Measurements from ENCODE around the gene SYT8. TPM values are rescaled to one million over a fixed set of nuclear protein-coding genes. Genes with fewer than 3 reads are reported as not detected.

SYT8 gene
- total RNA-seq, 6 experiments from 2014 or later, result 0.68 TPM; not detected in 5

DNA sequence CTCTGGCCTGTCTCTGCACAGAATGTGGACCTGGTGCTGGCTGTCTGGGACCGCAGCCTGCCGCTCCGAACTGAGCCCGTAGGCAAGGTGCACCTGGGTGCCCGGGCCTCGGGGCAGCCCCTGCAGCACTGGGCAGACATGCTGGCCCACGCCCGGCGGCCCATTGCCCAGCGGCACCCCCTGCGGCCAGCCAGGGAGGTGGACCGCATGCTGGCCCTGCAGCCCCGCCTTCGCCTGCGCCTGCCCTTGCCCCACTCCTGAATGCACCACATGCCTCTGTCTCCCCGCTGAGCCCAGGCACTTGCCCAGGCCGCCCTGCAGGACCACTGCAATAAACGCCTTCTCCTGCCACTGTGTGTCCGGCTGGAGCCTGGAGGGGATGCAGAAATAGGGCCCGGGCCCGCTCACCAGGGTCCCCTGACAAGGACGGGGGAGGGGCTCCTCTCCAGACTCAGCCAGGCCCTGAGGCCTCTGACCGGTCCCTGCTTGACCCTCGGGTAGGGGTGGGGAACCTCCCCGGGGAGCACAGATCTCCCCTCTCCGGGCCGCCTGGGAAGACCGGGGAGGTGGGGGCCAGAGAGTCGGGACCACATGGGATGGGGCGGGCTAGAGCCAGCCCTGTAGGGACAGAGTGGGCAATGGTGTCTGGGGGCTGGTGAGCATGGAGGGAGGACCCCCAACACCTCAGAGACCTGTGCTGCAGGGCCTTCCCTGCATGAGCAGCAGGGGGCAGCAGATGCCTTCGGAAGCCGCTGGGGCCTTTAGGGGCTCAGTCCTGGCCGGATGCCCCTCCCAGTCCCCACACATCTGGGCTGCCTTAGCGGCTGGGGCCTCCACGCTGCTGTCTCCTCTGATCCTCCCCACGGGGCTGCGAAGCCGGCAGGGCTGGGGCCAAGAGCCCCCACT lies 2.6 kb downstream of the SYT8 start:
- no peak for TF ChIP-seq POLR2A (IDR thresholded peaks at IDR 0.05)
- TF ChIP-seq, protein P1, sequence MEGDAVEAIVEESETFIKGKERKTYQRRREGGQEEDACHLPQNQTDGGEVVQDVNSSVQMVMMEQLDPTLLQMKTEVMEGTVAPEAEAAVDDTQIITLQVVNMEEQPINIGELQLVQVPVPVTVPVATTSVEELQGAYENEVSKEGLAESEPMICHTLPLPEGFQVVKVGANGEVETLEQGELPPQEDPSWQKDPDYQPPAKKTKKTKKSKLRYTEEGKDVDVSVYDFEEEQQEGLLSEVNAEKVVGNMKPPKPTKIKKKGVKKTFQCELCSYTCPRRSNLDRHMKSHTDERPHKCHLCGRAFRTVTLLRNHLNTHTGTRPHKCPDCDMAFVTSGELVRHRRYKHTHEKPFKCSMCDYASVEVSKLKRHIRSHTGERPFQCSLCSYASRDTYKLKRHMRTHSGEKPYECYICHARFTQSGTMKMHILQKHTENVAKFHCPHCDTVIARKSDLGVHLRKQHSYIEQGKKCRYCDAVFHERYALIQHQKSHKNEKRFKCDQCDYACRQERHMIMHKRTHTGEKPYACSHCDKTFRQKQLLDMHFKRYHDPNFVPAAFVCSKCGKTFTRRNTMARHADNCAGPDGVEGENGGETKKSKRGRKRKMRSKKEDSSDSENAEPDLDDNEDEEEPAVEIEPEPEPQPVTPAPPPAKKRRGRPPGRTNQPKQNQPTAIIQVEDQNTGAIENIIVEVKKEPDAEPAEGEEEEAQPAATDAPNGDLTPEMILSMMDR (IDR thresholded peaks at IDR 0.05), result peak; percentile 76 to 80 (median 78)
- H3K4me1 ChIP-seq, result peaks cover 0 to 9% (median 0%) of the 10 kb centered on the region in 4 donors
- intact Hi-C loops (cut with DNase I), result loop anchor here in 1 of 2 donors (10.0 kb wide), 1 partner anchor 317 kb away; no protein-coding TSS in a partner anchor
- DNase-seq (peak in 2 of 3 donors; percentile 65 to 74), ATAC-seq (peak; percentile 31 to 54 (median 34))
- no peak overlapping the region for H3K27ac ChIP-seq
- WGBS (ENCODE audit: insufficient coverage, low coverage, low lambda C conversion rate, missing lambda C conversion rate), result 10% methylated on average over 4 of the region's 38 CpGs
- H3K4me3 ChIP-seq, result no peak overlapping the region
- H3K36me3 ChIP-seq, result no peaks in the 10 kb centered on the region
- H3K9me3 ChIP-seq, result no peaks in the 10 kb centered on the region
- no peaks in the 10 kb centered on the region for H3K27me3 ChIP-seq

DNA sequence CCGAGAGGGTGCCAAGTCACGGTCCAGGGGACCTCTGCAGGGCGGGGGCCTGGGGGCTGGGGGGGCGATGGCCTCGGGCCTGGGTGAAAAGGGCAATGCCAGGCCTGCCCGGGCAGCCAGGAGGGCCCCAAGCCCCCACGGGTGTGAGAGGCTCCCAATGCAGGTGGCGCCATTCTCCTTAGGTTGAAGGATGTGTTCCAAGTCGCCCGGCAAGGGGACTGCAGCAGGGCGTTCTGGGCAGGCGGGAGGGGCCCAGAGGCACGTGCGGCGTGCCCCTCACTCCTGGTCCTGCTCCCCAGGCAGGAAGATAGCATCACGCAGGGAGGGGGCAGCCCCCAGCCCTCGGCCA lies 3.3 kb downstream of the SYT8 start:
- Histone ChIP-seq H3K4me3 (no peak overlapping the region), H3K9me3 (no peaks in the 10 kb centered on the region), H3K36me3 (no peaks in the 10 kb centered on the region), H3K27ac (no peak overlapping the region), H3K4me1 (peaks cover 0 to 4% (median 0%) of the 10 kb centered on the region in 4 donors), H3K27me3 (no peaks in the 10 kb centered on the region)
- no peak for TF ChIP-seq POLR2A (IDR thresholded peaks at IDR 0.05)
- TF ChIP-seq, protein P1 (IDR thresholded peaks at IDR 0.05), result peak in 1 of 4 donors; percentile 2
- WGBS (ENCODE audit: insufficient coverage, low coverage, low lambda C conversion rate, missing lambda C conversion rate), result no CpG with 5 or more reads among the region's 17 CpGs
- DNase-seq (no peak), ATAC-seq (no peak)
- intact Hi-C loops (cut with DNase I), result loop anchor here in 1 of 2 donors (10.0 kb wide), 1 partner anchor 317 kb away; no protein-coding TSS in a partner anchor

DNA sequence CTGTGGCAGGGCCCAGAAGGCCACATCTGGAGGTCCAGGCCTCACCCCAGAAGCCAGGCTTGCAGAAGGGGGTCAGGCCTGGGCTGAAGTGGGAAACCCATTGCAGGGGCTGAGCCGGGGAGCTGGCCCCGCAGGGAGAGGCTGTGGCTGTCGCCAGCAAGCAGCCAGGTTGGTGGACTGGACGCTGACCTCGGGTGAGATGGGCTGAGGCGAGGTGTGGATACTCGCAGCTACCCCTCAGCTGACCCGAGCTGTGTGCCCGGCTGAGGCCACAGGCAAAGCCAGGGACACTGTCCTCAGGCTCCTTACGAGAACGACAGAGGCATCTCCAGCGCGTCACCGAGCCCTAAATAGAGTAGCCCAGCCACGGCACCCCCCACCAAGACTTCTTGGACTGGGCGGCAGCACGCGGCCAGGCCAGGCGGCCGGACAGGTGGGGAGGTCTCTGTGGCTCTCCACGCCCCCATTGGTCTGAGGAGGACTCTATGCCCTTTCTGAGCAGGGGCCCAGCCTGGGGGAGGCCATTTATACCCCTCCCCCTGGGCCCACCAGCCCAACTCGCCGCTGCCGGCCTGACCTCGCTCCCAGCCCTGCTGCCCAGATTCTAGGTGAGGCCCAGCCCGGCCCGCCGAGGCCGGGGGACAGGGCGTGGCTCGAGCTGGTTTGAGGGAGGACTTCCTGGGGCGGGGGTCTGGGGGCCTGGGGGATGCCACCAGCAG lies 3.8 kb downstream of the SYT8 start, which contains the start of gene TNNI2:
TNNI2 (plus strand) TSS at position 556 of the 719 bp plus-strand sequence. CDS start 716 bp downstream, outside the sequence.
- ATAC-seq, result no peak
- peak in 2 of 3 donors; percentile 35 to 60 for DNase-seq
- Histone ChIP-seq H3K4me1 (peaks cover 0 to 4% (median 0%) of the 10 kb centered on the region in 4 donors), H3K36me3 (no peaks in the 10 kb centered on the region), H3K9me3 (no peaks in the 10 kb centered on the region), H3K27me3 (no peaks in the 10 kb centered on the region), H3K27ac (peak within 1 kb of the TSS in 1 of 3 donors; percentile 49), H3K4me3 (no peak within 1 kb of the TSS)
- TF ChIP-seq, protein P1 (IDR thresholded peaks at IDR 0.05), result no peak
- TF ChIP-seq POLR2A (IDR thresholded peaks at IDR 0.05), result no peak
- WGBS (ENCODE audit: insufficient coverage, low coverage, low lambda C conversion rate, missing lambda C conversion rate), result no CpG with 5 or more reads among the region's 32 CpGs
- intact Hi-C loops (cut with DNase I), result loop anchor here in 1 of 2 donors (10.0 kb wide), 1 partner anchor 316 kb away; no protein-coding TSS in a partner anchor

DNA sequence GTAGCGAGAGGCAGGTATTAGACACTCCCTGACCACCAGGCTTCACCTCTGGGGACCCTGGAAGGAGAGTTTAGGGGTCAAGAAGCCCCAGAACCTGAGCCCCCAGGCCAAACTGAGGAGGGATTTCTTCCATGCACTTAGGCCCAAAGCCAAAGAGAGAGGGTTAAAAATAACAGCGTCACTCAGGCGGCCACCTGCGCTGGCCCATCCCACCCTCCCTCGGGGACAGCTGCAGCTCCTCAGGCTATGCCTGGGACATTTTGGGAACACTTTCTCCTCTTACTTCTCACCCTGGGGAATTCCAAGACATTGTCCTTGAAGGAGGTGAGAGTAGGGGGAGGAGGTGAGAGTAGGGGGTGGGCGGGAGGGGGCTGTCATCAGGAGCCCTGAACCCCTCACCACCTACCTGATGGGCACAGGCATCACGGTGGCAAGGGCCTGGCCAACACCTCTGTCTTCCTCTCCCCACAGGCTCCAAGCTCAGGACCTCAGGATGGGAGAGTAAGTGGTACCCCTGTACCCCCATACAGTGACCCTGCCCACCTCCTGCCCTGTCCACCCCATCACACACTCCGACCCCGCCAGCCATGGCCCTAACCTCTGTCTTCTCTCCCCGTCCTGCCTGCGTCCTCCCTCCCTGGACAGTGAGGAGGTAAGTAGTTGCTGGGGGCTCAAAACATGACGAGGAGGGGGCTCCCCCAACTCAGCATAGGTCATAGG lies 4.6 kb downstream of the SYT8 start:
- no peak for TF ChIP-seq POLR2A (IDR thresholded peaks at IDR 0.05)
- TF ChIP-seq, protein P1 (IDR thresholded peaks at IDR 0.05), result no peak
- H3K4me3 ChIP-seq, result no peak overlapping the region
- H3K36me3 ChIP-seq, result no peaks in the 10 kb centered on the region
- WGBS (ENCODE audit: insufficient coverage, low coverage, low lambda C conversion rate, missing lambda C conversion rate), result 61% methylated on average over 5 of the region's 12 CpGs
- H3K27me3 ChIP-seq, result no peaks in the 10 kb centered on the region
- DNase-seq (no peak), ATAC-seq (no peak)
- no peaks in the 10 kb centered on the region for H3K9me3 ChIP-seq
- peak overlapping the region in 1 of 3 donors; percentile 49 for H3K27ac ChIP-seq
- H3K4me1 ChIP-seq, result peaks cover 0 to 4% (median 0%) of the 10 kb centered on the region in 4 donors
- intact Hi-C loops (cut with DNase I), result loop anchor here in 1 of 2 donors (10.0 kb wide), 1 partner anchor 315 kb away; no protein-coding TSS in a partner anchor

Data from right lobe of liver (tissue), 6 donors.